NCI-H2107 (cell line): ENCODE measurements around the gene PODXL2.
"Not testable (repeated sequence)": the region's sequence is repeated elsewhere in the genome, so short reads cannot be mapped to it uniquely, and the experiment has no call there.

ENCODE experiments used
- DNase-seq: peaks from one replicate; lab custom pipeline; 2025; lab: John Stamatoyannopoulos, UW

Gene PODXL2

DNA sequence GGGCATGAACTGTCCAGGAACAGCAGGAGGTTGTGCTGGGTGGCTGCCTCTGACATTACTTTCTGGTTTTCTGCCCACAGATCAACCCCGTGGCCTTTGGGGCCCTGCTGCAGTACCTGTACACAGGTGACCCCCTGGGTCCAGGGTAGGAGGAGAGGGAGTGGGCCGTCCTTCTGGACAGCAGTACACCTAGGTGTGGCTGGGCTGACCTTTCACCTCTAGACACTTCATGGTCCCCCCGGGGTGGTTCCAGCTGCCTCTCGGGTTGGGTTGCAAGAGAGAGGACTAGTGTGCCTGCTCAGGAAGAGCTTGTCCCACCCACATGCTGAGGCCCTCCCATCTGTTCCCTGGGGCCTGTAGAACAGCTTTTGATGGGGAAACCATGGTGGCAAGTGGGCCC lies 47.5 kb downstream of the PODXL2 start:
- DNase-seq: no peak

DNA sequence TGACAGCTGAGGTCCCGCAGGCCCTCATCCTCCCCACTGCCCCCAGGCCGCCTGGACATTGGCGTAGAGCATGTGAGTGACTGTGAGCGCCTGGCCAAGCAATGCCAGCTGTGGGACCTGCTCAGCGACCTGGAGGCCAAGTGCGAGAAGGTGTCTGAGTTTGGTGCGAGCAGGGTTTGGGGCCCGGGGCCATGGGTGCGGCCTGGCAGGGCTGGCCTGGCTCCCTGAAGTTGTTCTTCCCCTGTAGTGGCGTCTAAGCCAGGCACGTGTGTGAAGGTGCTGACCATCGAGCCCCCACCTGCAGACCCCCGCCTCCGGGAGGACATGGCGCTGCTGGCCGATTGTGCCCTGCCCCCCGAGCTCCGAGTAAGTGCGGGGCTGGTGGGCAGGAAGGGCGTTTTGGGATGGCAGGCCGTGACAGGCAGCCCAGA lies 48.0 kb downstream of the PODXL2 start:
- no peak for DNase-seq

DNA sequence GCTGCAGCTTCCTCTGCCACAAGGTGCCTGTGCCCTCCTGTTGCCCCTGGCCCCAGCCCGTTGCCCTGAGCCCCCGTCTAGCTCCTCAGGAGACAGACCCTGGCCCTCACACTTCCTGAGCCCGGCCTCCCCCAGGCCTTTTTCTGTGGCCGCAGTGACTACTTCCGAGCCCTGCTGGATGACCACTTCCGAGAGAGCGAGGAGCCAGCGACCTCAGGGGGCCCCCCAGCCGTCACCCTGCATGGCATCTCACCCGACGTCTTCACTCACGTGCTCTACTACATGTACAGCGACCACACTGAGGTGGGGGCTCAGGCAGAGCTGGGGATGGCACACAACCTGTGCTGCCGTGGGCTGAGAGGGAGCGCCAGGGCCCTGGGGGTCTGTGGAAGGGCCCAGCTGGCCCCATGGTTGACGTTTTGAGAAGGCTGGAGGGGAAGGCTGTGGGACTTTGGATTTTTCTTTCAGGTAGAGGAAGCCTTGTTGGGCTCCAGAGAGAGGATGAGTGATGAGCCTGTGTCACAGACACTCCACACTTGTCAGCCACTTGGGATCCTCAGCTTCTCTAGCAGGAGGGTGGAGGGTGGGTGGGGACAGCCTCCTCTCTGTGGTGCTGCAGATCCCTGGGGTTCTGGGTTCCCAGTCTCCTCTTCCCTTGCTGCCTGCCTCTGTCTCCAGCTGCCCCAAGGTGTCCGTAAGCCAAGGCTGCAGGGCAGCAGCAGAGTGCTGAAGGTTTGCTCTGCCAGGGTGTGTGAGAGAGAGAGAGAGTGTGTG lies 48.7 kb downstream of the PODXL2 start:
- no peak for DNase-seq

DNA sequence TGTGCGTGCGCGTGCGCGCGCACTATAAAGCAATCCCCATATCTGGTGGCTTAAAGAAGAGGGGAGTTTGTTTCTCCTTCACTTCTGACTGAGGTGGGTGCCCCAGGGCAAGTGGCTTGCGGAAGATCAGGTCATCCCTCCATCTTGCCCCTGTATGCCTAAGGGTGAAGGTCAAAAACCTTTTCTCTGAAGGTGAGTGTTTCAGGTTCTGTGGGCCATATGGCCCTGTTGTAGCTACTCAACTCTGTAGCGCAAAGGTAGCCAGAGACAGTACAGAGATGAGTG lies 49.3 kb downstream of the PODXL2 start:
- DNase-seq: no peak

DNA sequence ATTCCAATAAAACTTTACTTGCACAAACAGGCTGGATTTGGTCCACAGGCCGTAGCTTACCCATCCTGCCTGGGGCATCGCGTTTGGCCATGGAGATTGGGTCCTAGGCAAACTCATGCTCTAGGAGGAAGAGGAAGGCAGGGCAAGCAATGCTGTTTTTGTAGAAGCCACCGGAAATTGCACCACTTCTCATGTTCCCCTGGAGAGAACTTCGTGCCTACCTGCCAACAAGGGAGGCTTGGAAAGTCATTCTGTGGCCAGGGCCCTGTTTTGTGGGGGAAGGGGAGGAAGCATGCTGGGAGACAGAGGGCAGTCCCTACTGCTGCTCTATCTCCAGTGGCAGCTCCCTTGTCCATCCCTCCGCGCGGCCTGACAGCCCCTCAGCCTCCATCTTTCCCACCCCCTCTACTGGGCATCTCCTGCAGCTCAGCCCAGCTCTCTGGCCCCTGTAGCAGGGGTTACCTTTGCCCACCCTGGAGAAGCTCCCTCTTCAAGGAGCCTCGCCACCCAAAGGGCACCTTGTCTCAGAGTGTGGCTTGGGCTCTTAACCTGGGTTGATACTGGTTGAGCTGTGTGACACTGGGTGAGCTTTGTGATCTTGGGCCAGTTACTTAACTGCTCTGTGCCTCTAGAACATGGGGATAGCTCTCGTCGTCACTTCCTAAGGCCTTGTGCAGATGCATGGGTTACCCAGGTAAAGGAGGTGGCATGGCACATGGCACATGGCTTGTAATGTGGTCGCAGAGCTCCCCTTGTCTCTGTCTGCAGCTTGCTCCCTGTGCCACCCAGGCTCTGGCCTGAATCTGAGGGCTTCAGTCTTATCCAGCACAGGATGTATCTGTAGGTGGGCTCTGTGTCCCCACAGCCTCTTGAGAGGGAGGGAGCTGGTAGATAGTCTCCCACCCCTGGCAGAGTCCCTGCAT lies 49.9 kb downstream of the PODXL2 start:
- no peak for DNase-seq

DNA sequence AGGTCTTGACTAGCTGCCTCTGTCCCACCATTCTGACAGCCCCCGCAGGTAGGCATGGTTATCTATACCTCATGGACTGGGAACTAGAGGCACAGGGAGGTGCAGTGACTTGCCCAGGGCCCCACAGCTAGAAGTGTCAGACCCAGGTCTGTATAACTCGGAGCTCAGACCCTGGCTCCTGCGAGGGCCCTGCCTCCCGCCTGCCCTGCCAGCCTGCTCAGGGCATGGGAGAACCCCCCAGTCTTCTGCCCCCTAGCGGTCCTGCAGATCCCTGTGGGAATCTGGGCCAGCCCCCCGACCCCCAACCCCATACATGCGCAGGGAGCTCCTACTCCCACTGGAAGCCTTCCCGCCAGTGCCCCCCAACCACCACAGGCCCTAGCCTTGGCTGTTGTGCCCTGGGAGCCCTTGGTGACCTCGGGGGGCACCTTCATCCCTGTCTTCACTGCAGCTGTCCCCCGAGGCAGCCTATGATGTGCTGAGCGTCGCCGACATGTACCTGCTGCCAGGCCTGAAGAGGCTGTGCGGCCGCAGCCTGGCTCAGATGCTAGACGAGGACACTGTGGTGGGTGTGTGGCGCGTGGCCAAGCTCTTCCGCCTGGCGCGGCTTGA lies 50.7 kb downstream of the PODXL2 start:
- DNase-seq: no peak

DNA sequence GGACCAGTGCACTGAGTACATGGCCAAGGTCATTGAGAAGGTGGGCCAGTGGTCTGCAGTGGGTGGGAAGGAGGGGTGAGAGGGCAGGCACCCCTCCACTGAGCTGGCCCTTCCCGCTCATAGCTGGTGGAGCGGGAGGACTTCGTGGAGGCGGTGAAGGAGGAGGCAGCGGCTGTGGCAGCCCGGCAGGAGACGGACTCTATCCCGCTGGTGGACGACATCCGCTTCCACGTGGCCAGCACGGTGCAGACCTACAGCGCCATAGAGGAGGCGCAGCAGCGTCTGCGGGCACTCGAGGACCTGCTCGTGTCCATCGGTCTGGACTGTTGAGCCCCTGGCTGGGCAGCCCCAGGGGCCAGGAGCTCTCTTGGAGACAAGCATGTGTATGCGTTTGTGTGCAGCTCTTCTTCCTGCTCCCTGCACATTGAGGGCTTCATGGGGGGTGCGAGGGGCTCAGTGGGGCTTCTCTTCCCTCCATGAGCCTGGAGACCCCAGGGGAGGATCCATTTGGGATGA lies 51.2 kb downstream of the PODXL2 start:
- DNase-seq: no peak

DNA sequence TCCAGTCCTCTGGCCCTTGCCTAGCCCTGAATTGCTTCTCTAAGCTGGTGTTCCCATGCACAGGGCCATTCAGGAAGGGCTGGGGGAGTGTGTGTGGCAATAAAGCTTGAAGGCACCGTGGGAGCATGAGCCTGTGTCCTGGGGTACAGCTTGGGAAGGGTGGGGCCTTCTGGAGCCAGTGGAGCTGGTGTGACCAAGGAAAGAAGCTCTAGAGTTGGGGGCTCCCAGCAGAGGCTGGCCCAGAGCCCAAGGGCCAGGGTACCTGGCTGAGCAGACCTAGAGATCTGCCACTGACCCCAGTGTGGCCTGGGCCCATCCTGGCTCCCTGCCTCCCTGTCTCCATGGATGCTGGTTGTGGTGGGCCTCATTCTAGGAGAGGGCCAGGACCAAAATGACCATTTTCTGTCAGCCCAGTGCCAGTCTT lies 51.8 kb downstream of the PODXL2 start:
- DNase-seq: no peak

DNA sequence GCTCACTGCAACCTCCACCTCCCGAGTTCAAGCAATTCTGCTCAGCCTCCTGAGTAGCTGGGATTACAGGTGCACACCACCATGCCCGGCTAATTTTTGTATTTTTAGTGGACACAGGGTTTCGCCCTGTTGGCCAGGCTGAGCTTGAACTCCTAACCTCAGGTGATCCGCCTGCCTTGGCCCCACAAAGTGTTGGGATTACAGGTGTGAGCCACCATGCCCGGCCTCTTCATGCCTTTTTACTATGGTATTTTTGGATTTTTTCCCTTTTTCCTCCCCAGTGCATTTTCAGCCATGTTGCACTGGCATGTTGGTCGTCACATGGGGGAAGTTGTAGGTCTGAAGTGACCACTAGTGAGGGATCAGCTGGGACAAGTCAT lies 53.2 kb downstream of the PODXL2 start:
- DNase-seq: not testable (repeated sequence)

DNA sequence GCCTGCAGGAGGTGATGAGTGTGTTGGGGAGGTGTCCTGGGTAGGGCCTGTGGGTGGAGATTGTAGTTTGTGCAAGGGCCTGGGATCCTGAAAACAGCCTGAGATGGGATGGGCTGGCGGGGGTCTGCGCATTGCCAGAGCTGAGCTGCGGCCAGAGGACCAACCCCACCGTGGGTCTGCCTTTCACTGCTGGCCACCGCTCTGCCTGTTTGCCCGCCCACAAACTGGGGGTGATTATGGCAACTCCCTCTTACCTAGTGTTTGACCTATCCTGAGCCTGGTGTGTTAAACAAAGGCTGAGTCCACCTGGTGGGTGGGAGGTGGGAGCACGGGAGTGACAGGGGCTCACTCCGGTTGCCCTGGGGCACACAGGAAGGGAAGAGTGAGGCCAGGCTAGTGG lies 53.6 kb downstream of the PODXL2 start:
- no peak for DNase-seq

DNA sequence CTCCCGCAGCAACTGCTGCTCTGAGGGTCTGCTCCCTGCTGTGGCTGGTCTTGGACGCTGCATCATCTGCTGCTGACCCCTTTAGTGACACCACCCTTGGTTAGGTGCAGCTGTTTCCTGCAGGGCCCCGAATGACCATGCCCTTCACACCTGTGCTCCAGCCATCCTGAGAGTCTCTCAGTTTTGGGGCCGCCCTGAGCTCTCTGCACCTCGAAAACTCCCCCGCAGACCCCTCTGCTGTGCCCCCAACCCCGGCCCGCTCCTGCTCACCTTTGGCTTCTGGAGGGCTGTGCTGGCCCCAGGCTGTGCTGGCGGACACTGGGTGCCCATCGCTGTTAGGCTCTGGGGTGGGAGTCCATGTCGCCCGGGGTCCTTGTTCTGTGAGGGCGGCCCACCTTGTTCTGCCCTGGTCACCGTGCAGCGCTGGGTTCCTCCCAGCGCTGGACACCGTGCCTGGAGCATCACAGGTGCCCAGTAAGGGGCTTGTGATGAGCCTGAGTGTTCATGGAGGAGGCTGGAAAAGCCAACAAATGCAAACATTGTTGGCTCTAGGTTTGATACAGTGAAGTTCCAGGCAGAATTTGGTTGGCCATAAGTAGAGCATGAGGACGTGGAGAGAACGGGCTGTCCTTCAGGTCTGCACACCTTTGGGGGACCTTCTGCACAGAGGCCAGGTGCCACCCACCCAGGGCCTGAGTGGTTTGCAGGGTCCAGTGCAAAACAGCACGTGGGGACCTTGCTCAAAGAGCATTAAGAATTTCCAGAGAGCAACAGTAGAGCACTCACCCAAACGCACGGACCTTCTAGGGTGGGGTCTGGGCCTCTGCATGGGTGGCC lies 56.1 kb downstream of the PODXL2 start:
- no peak for DNase-seq

DNA sequence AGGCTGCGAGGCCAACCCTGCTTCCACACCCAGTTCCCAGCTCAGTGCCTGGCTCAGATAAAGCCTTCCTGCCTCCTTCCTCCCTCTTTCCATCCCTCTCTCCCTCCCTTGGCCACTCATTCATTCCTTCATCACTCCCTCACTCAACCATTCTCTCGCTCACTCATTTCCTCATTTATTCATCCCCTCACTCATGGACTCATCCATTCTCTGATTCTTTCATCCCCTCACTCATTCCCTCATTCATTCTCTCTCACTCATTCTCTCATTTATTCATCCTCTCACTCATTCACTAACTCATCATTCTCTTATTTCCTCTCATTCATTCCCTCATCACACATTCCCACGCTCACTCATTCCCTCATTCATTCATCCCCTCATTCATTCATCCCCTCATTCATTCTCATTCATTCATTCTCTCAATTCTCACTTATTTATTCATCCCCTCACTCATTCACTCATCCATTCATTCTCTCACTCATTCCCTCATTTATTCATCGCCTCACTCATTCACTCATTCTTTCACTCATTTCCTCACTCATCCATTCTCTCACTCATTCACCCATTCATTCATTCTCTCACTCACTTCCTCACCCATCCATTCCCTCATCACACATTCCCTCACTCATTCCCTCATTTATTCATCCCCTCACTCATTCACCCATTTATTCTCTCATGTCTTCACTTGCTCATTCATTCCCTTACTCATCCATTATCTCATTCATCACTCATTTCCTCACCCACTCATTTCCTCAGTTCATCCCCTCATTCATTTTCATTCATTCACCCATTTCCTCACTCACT lies 56.9 kb downstream of the PODXL2 start:
- DNase-seq: no peak

DNA sequence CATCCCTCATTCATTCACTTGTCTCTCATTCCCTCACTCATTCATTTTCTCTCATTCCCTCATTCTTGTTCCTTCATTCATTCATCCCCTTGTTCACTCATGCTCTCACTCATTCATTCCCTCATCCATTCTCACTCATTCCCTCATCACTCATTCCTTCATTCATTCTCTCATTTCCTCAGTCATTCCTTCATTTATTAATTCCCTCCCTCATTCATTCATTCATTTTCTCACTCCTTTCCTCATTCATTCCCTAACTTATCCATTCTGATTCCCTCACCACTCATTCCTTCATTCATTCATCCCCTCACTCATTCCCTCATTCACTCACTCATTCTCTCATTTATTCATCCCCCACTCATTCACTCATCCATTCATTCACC lies 57.5 kb downstream of the PODXL2 start:
- no peak for DNase-seq

DNA sequence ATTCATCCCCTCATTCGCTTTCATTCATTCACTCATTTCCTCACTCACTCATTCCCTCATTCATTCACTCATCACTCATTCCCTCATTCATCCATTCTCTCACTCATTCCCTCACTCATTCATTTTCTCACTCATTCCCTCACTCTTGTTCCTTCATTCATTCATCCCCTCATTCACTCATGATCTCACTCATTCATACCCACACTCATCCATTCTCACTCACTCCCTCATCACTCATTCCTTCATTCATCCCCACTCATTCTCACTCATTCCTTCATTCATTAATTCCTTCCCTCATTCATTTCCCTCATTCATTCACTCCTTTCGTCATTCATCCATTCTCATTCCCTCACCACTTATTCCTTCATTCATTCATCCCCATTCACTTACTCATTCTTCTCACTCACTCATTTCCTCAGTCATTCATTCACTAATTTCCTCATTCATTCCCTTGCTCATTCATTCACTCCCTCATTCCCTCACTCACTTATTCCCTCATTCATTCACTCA lies 58.3 kb downstream of the PODXL2 start:
- DNase-seq: no peak

DNA sequence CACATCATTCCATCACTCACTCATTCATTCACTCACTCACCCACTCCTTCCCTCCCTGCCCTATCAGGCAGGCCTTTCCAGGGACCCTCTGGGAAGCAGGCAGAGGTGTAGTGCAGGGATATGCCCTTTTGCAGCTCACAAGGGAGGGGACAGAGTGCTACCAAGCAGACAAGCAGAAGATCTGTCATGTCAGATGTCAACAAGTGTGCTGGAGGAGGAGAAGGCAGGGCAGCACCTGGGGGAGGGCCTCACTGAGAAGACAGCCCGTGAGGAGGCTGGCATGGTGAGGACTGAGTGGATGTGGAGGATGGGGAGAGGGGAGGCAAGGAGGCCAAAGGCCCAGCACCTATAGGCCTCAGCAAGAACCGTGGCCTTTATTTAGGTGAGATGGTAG lies 59.0 kb downstream of the PODXL2 start:
- DNase-seq: no peak

DNA sequence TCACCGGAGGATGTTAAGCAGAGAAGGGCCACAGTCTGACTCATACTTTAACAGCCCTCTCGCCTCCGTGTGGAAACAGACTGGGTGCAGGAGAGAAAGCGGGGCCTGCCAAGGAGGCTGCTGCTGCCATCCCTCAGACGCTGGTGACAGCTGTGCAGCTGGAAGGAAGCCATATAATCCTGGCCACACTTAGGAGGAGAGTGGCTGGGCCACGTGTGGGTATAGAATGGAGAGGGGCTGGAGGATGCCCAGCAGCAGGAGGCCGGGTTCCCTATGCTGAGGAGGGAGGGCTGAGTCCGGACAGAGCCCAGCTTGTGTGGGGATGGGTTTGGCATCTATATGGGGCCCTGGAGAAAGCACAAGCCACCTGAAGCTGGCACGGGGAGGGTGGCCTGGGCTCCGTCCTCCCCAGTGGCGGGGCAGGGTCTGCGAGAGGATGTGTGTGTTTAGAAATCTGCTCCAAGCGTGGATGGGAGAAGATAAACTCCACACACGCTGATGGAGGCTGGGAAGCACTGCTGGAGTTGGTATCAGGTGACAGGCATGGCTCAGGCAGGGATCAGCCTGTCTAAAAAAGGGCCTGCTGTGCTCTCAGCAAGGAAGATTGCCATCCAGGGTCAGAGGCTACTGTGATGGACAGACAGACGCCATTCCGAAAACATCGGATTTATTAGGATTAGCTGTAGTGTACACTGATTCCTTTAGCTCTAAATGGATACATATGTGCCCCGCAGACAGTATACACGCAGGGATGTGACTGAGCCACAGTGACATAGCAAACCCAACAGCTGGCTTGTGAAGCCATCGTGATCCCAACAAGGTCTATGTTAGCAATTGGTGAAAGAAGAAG lies 59.7 kb downstream of the PODXL2 start:
- DNase-seq: no peak

DNA sequence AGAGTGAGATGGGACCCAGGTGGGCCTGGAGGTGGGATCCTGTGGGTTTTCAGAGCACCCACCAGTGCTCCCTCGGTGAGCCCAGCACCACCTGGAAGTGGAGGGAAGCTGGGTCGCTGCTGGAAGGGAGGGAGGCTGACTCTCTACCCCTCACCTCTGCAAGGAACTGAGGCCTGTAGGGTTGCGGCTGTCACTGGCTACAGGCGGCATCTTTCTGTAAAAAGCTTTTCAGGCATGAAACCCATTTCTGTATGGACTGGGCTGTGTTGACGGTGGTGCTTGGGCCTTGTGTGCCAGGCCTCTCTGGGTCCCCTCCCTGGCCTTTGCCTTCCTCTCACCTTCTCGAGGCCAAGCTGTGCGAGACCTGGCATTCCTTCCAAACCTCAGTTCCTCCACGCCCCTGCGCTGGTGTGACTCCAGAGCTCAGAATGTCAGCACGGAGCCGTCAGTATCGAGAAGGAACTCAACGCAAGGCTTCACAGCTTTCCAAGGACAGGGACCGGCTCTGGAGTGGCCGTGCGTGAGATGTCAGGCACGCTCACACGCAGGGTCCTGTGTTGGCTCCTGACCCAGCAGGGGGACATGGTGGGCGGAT lies 60.4 kb downstream of the PODXL2 start:
- no peak for DNase-seq

DNA sequence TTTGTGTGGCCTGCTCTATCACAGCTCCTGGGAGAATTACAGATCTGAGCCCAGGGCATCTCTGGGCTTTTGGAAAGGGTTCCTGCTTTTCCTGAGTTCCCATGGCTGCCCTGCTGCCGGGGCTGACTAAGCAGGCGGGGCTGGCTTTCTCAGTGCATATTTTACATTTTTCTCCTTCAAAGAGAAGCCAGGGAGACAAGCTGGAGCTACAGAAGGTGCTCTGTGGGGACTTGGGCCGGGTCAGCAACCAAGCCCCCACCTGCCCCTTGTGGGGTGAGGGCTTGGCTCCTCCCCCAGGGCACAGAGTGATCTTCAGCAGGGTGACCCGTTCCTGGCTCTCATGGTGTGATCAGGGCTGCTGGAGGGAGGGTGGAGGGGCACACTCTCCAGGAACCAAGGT lies 61.1 kb downstream of the PODXL2 start:
- DNase-seq: no peak

DNA sequence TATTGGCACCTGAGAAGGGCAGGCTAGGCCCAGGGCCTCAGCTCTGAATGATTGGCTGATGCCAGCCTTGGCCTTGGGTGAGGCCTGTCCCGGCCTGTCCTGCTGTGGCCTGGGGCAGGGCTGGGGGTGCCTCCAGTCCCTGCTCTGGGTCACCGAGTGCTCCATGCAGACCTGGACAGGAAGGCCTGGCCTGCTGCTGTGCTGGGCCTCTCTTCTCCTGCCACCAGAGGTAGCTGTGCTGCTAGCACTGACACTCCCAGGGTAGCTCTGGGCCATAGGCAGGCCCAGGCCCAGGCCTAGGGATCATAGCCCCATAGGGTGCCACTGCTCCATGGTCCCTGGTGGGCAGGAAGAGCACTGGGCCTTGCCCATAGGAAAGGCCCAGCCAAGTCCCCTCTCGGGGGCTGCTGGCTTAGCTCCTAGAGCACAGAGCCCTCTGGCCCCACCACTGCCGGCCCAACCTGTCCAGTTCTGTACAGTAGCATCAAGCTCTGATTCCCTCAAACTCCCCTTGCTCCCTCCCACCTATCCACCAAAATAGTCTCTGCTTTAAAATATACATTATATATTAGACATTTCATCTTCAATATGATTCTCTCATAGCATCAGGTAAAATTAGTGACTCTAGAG lies 62.0 kb downstream of the PODXL2 start:
- no peak for DNase-seq
